Loucy (cell line): ENCODE results near the gene GOLGA6L22.
"Not testable (repeated sequence)": the region's sequence is repeated elsewhere in the genome, so short reads cannot be mapped to it uniquely, and the experiment has no call there.

Source experiments
- EZH2phosphoT487 ChIP-seq: fragments of 200-600 bp; IDR thresholded peaks from 2 replicates; pipeline ENCODE4 v1.6.1; 2018; ENCODE audit warnings: antibody characterized with exemption, mild to moderate bottlenecking, moderate library complexity, borderline replicate concordance
- TF ChIP-seq, protein P1 (sequence below): fragments of 200-600 bp; sonication (generic); conservative IDR thresholded peaks from 2 replicates; pipeline ENCODE4 v1.5.1; 2014; ENCODE audit warnings: mild to moderate bottlenecking, antibody characterized with exemption, low read length

DNA sequence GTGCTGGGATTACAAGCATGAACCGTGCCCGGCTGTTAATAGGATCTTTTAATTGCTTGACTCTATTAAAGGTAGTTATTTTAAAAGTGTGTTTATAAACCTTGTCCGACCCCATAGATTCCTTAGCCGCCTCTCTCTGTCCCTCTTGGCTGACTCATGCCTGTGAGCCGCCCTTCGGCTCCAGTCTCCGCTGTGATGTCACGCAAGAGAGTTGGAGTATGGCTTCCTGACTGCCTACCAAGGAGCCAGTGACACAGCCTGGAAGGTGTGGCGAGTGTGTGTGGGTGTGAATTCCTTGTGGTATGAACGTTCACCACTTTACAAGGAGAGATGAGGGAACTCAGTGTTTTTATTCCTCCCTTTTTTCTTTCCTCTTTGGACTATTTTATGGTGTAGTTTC is 43.6 kb downstream of the GOLGA6L22 start:
- TF ChIP-seq, protein P1, sequence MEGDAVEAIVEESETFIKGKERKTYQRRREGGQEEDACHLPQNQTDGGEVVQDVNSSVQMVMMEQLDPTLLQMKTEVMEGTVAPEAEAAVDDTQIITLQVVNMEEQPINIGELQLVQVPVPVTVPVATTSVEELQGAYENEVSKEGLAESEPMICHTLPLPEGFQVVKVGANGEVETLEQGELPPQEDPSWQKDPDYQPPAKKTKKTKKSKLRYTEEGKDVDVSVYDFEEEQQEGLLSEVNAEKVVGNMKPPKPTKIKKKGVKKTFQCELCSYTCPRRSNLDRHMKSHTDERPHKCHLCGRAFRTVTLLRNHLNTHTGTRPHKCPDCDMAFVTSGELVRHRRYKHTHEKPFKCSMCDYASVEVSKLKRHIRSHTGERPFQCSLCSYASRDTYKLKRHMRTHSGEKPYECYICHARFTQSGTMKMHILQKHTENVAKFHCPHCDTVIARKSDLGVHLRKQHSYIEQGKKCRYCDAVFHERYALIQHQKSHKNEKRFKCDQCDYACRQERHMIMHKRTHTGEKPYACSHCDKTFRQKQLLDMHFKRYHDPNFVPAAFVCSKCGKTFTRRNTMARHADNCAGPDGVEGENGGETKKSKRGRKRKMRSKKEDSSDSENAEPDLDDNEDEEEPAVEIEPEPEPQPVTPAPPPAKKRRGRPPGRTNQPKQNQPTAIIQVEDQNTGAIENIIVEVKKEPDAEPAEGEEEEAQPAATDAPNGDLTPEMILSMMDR: not testable (repeated sequence)
- TF ChIP-seq EZH2phosphoT487: not testable (repeated sequence)
